ENCODE results near the gene CHCHD6. TPM values are rescaled to one million over a fixed set of nuclear protein-coding genes. Genes with fewer than 3 reads are reported as not detected.

CHCHD6 gene
- total RNA-seq, 1 experiment from 2014 or later, result 33.0 TPM

- H3K27ac ChIP-seq (ENCODE audit: low read length), result peak overlapping the region; percentile 89
- intact Hi-C loops (cut with micrococcal nuclease), result loop anchor here (2.0 to 10.0 kb wide), 3 partner anchors 33 to 207 kb away; no protein-coding TSS in a partner anchor
- H3F3A ChIP-seq (ENCODE audit: low read length, unreplicated experiment), result no peaks in the 10 kb centered on the region
- no peaks in the 10 kb centered on the region for H3K9me3 ChIP-seq (ENCODE audit: low read length)
- H3K9me2 ChIP-seq (replicated peaks; ENCODE audit: low read length), result no peaks in the 10 kb centered on the region
- CTCF ChIA-PET, result interaction anchor here (0.6 to 0.8 kb wide), 2 partner anchors 101 to 225 kb away, joined by 3 read pairs; no protein-coding TSS in a partner anchor
- H3K4me3 ChIP-seq (ENCODE audit: low read length), result no peak overlapping the region
- peak overlapping the region; percentile 65 for H3K4me2 ChIP-seq (ENCODE audit: low read length)
- no TSS peak for BruUV-seq (replicated peaks)
- H3K79me2 ChIP-seq (ENCODE audit: low read length), result no peaks in the 10 kb centered on the region
- ATAC-seq (peak; percentile 79), DNase-seq (peak; percentile 83)
- TF ChIP-seq, protein P1, sequence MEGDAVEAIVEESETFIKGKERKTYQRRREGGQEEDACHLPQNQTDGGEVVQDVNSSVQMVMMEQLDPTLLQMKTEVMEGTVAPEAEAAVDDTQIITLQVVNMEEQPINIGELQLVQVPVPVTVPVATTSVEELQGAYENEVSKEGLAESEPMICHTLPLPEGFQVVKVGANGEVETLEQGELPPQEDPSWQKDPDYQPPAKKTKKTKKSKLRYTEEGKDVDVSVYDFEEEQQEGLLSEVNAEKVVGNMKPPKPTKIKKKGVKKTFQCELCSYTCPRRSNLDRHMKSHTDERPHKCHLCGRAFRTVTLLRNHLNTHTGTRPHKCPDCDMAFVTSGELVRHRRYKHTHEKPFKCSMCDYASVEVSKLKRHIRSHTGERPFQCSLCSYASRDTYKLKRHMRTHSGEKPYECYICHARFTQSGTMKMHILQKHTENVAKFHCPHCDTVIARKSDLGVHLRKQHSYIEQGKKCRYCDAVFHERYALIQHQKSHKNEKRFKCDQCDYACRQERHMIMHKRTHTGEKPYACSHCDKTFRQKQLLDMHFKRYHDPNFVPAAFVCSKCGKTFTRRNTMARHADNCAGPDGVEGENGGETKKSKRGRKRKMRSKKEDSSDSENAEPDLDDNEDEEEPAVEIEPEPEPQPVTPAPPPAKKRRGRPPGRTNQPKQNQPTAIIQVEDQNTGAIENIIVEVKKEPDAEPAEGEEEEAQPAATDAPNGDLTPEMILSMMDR (conservative IDR thresholded peaks at IDR 0.05; ENCODE audit: low read depth, low read length), result peak; percentile 65
- TF ChIP-seq EZH2phosphoT487 (IDR thresholded peaks at IDR 0.05; ENCODE audit: borderline replicate concordance, low read length), result no peak
- no peaks in the 10 kb centered on the region for H3K27me3 ChIP-seq (ENCODE audit: low read length)
- POLR2A ChIA-PET (ENCODE audit: unreplicated experiment), result interaction anchor here (0.6 kb wide), 1 partner anchor 19 kb away, joined by 5 read pairs; no protein-coding TSS in a partner anchor
- H3K4me1 ChIP-seq (ENCODE audit: insufficient read depth, low read length), result peaks cover 27% of the 10 kb centered on the region
- no peaks in the 10 kb centered on the region for H3K36me3 ChIP-seq (ENCODE audit: low read depth, low read length)
- H2AFZ ChIP-seq (ENCODE audit: low read length), result peak overlapping the region; percentile 53; the same call in 1 of the 2 replicates
- H4K20me1 ChIP-seq (ENCODE audit: low read length), result no peaks in the 10 kb centered on the region
- H3K9ac ChIP-seq (ENCODE audit: low read length), result peak overlapping the region; percentile 48
These were observed 256.0 kb downstream of the CHCHD6 start for GRCh38 chr3:126959921-126960603.

DNA sequence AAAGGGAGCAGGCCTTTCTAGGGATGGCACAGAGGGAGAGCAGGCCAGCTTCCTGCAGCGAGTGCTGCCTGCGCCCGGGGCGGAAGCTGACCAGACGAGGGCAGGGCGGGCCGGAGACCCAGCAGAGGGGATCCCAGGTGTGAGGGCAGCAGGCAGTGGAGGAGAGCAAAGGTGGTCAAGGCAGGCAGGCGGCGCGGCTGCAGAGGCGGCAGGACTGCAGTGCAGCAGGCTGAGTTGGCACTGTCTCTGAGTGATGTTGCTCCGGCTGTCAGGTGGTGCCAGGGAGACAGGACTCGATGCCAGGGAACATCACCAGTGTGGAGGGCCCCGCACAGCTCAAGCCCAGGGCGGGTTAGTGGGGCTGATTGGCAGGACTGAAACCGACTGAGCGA lies 256.6 kb downstream of the CHCHD6 start:
- Histone ChIP-seq H3K4me2 (ENCODE audit: low read length) (peak overlapping the region; percentile 65), H3K79me2 (ENCODE audit: low read length) (no peaks in the 10 kb centered on the region), H3F3A (ENCODE audit: low read length, unreplicated experiment) (no peaks in the 10 kb centered on the region), H3K36me3 (ENCODE audit: low read depth, low read length) (no peaks in the 10 kb centered on the region), H3K4me1 (ENCODE audit: insufficient read depth, low read length) (peaks cover 30% of the 10 kb centered on the region), H3K27ac (ENCODE audit: low read length) (peak overlapping the region; percentile 89), H3K27me3 (ENCODE audit: low read length) (no peaks in the 10 kb centered on the region), H3K9me2 (replicated peaks; ENCODE audit: low read length) (no peaks in the 10 kb centered on the region), H2AFZ (ENCODE audit: low read length) (peak overlapping the region; percentile 53; the same call in 1 of the 2 replicates), H3K4me3 (ENCODE audit: low read length) (no peak overlapping the region), H3K9ac (ENCODE audit: low read length) (peak overlapping the region; percentile 48), H3K9me3 (ENCODE audit: low read length) (no peaks in the 10 kb centered on the region), H4K20me1 (ENCODE audit: low read length) (no peaks in the 10 kb centered on the region)
- intact Hi-C loops (cut with micrococcal nuclease), result loop anchor here (2.0 to 10.0 kb wide), 3 partner anchors 33 to 208 kb away; no protein-coding TSS in a partner anchor
- BruUV-seq (replicated peaks), result no TSS peak
- ChIA-PET POLR2A (ENCODE audit: unreplicated experiment) (interaction anchor here (0.6 kb wide), 1 partner anchor 740 kb away, joined by 6 read pairs; no protein-coding TSS in a partner anchor), CTCF (interaction anchor here (0.5 to 0.8 kb wide), 4 partner anchors 22 to 153 kb away, joined by 3 to 4 read pairs (median 4); no protein-coding TSS in a partner anchor)
- DNase-seq (no peak), ATAC-seq (peak; percentile 55)
- TF ChIP-seq, protein P1 (conservative IDR thresholded peaks at IDR 0.05; ENCODE audit: low read depth, low read length), result peak; percentile 23
- no peak for TF ChIP-seq EZH2 (IDR thresholded peaks at IDR 0.05; ENCODE audit: low read length, unreplicated experiment)
- no peak for TF ChIP-seq EZH2phosphoT487 (IDR thresholded peaks at IDR 0.05; ENCODE audit: borderline replicate concordance, low read length)

All from PC-3 (cell line).